HCT116 (cell line): Measurements from ENCODE around the gene CD59. TPM values are rescaled to one million over a fixed set of nuclear protein-coding genes. Genes with fewer than 3 reads are reported as not detected.

ENCODE experiments used
- ATAC-seq: fragments of 200-7000 bp; cut with Tn5 transposase; 2 replicates; pipeline ENCODE4 v1.9.1; 2020; ENCODE audit warnings: mild to moderate bottlenecking, moderate library complexity
- BruUV-seq: library from RNA; stranded (reverse); fragments of 400-500 nt; replicated peaks from 2 replicates; lab custom pipeline; 2021; lab: Mats Ljungman, UMichigan
- CTCF ChIA-PET: fragments of 300-600 bp; sonication (Branson Sonifier 250); formaldehyde crosslinking; loops from one replicate; lab custom pipeline; 2021; ENCODE audit warnings: antibody characterized with exemption; lab: Charles Lee
- POLR2A ChIA-PET: fragments of 300-600, 350-600 bp; sonication (Branson Sonifier 250); formaldehyde crosslinking; loops from one replicate; lab custom pipeline; 2021; ENCODE audit warnings: antibody characterized with exemption; lab: Charles Lee
- RAD21 ChIA-PET, 2 experiments: fragments of 300-600 bp; sonication (Branson Sonifier 250); formaldehyde crosslinking; loops; one replicate each; lab custom pipeline; 2023; ENCODE audit warnings: low total read pairs in 2 of 2; ENCODE audit not compliant: uncharacterized antibody in 2 of 2, unreplicated experiment in 2 of 2, low non-redundant PET in 1 of 2; lab: Charles Lee
- DNase-seq: peaks from one replicate; pipeline ENCODE4 v3.0.0-alpha.2; 2010; ENCODE audit warnings: low read depth, low spot score
- H2AFZ ChIP-seq: fragments of 200-600 bp; shearing (Covaris generic), sonication (generic); 2 replicates; pipeline ENCODE4 v1.6.1; 2017; ENCODE audit warnings: low read depth, mixed run types, mixed read lengths, antibody characterized with exemption, low read length; ENCODE audit not compliant: poor library complexity, severe bottlenecking
- H3K27ac ChIP-seq: 2 replicates; pipeline ENCODE4 v1.5.1; 2012; ENCODE audit warnings: low read depth, low read length
- H3K27me3 ChIP-seq: fragments of 200-600 bp; sonication (generic); 2 replicates; pipeline ENCODE4 v1.6.1; 2016; ENCODE audit warnings: mixed run types, low read length, mixed read lengths; ENCODE audit not compliant: insufficient read depth
- H3K36me3 ChIP-seq, 2 experiments: fragments of 200-500 bp in 1 of 2; fragments of 200-600 bp in 1 of 2; sonication (Bioruptor generic) in 1 of 2; sonication (generic) in 1 of 2; 2 replicates each; pipeline versions ENCODE4 v1.5.1 to v1.6.1; 2014 to 2016; ENCODE audit warnings: low read length in 2 of 2, inconsistent platforms in 1 of 2, mixed read lengths in 1 of 2, mixed run types in 1 of 2; ENCODE audit not compliant: insufficient read depth in 2 of 2, control insufficient read depth in 1 of 2
- H3K4me1 ChIP-seq, 2 experiments: fragments of 200-600 bp in 1 of 2; sonication (generic) in 1 of 2; 2 replicates each; pipeline versions ENCODE4 v1.5.1 to v1.6.1; 2012 to 2017; ENCODE audit warnings: low read length in 2 of 2, inconsistent platforms in 1 of 2, mild to moderate bottlenecking in 1 of 2, mixed read lengths in 1 of 2, mixed run types in 1 of 2, moderate library complexity in 1 of 2; ENCODE audit not compliant: insufficient read depth in 2 of 2, control insufficient read depth in 1 of 2
- H3K4me2 ChIP-seq: fragments of 200-600 bp; sonication (generic); 2 replicates; pipeline ENCODE4 v1.6.1; 2017; ENCODE audit warnings: mixed run types, low read length, mixed read lengths
- H3K4me3 ChIP-seq, 2 experiments: fragments of 200-600 bp in 1 of 2; sonication (generic) in 1 of 2; replicated peaks in 1 of 2; 2 replicates each; pipeline ENCODE4 v1.5.1; 2011 to 2016; ENCODE audit warnings: low read length in 2 of 2, control low read depth in 1 of 2, low read depth in 1 of 2, mild to moderate bottlenecking in 1 of 2, mixed read lengths in 1 of 2, mixed run types in 1 of 2
- H3K79me2 ChIP-seq: fragments of 200-600 bp; sonication (generic); 2 replicates; pipeline ENCODE4 v1.6.1; 2017; ENCODE audit warnings: mild to moderate bottlenecking, mixed run types, low read length, moderate library complexity, mixed read lengths; ENCODE audit not compliant: insufficient read depth
- H3K9ac ChIP-seq: fragments of 200-600 bp; sonication (generic); 2 replicates; pipeline ENCODE4 v1.6.1; 2016; ENCODE audit warnings: low read length, mixed read lengths
- H3K9me2 ChIP-seq: fragments of 200-600 bp; sonication (generic), shearing (Covaris generic); 2 replicates; pipeline ENCODE4 v1.6.1; 2017; ENCODE audit warnings: mixed run types, mild to moderate bottlenecking, moderate library complexity; ENCODE audit not compliant: insufficient read depth
- H3K9me3 ChIP-seq, 2 experiments: fragments of 200-500 bp in 1 of 2; fragments of 200-600 bp in 1 of 2; sonication (Bioruptor generic) in 1 of 2; sonication (generic) in 1 of 2; 2 replicates each; pipeline ENCODE4 v1.6.1; 2014 to 2017; ENCODE audit warnings: low read length in 2 of 2, mixed read lengths in 2 of 2, inconsistent platforms in 1 of 2, low read depth in 1 of 2, mild to moderate bottlenecking in 1 of 2, mixed run types in 1 of 2, moderate library complexity in 1 of 2; ENCODE audit not compliant: control insufficient read depth in 1 of 2, insufficient read depth in 1 of 2
- H4K20me1 ChIP-seq: fragments of 200-600 bp; sonication (generic), shearing (Covaris generic); 2 replicates; pipeline ENCODE4 v1.6.1; 2017; ENCODE audit warnings: mixed run types, mild to moderate bottlenecking, moderate library complexity; ENCODE audit not compliant: insufficient read depth
- CBX3 ChIP-seq: IDR thresholded peaks from 2 replicates; pipeline ENCODE4 v1.6.1; 2012; ENCODE audit warnings: low read depth
- EGR1 ChIP-seq: IDR thresholded peaks from 2 replicates; pipeline ENCODE4 v1.6.1; 2012; ENCODE audit warnings: low read depth
- POLR2A ChIP-seq: IDR thresholded peaks from 2 replicates; pipeline ENCODE4 v1.7.0; 2011; ENCODE audit warnings: borderline replicate concordance; ENCODE audit not compliant: insufficient read depth, insufficient read length; ENCODE audit errors: extremely low read depth
- POLR2AphosphoS5 ChIP-seq: IDR thresholded peaks from 2 replicates; pipeline ENCODE4 v1.6.1; 2011; ENCODE audit warnings: mild to moderate bottlenecking, low read depth, low read length, moderate library complexity
- SIN3A ChIP-seq: IDR thresholded peaks from 2 replicates; pipeline ENCODE4 v1.6.1; 2012; ENCODE audit warnings: low read depth
- SP1 ChIP-seq: IDR thresholded peaks from 2 replicates; pipeline ENCODE4 v1.6.1; 2012; ENCODE audit warnings: low read depth
- TCF7L2 ChIP-seq: IDR thresholded peaks from 2 replicates; pipeline ENCODE4 v1.7.0; 2011; ENCODE audit warnings: borderline replicate concordance, inconsistent platforms; ENCODE audit not compliant: insufficient read depth, insufficient read length; ENCODE audit errors: extremely low read depth
- YY1 ChIP-seq: IDR thresholded peaks from 2 replicates; pipeline ENCODE4 v1.6.1; 2011; ENCODE audit warnings: low read length, low read depth, moderate library complexity, mild to moderate bottlenecking; ENCODE audit not compliant: insufficient replicate concordance; ENCODE audit errors: extremely low read depth
- ZFX ChIP-seq: fragments of 450-650 bp; IDR thresholded peaks from 2 replicates; pipeline ENCODE4 v1.6.1; 2017
- intact Hi-C: fragments of 100-400 bp; cut with micrococcal nuclease; formaldehyde crosslinking; loops from 2 replicates; pipeline ENCODE4 v1.10.0; 2022
- total RNA-seq: library from RNA; stranded (reverse); gene quantifications from one replicate; pipeline ENCODE4 v1.2.1, GENCODE V29; 2021; ENCODE audit not compliant: unreplicated experiment

The CD59 gene
- total RNA-seq, 1 experiment from 2014 or later, result 122 TPM

DNA sequence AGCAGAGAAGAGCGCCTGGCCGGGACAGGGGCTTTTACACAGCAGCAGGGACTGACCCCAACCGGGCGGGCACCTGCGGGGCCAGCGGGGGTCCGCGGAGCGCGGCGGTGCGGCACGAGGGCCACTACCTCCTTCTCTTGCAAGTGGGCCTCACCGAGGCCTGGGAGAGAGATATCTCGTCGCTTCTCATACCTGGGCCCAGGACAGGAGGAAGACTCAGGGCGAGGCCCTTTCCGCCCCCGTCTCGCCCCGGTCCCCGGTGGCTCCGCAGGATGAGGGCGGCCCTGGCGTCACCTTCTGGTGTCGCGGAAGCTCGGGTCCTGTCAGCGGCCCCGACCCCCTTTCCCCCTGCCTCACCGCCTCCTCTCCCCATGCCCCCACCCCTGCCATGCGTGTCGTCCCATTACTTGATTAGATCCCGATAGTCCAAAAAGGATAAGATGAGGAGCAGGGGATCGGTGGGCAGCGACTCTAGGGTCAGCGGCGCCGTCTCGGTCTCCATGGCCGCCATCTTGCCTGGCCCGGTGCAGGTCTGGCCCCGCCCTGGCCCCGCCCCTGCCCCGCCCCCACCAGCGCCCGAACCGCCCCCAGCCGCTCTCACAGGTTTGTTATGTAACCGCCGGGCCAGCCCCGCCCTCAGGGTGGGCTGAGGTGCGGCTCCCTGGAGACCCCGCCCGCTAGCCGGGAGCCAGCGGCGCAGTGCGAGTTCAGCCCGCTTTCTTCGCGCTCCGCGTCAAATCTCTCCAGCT is 37.9 kb upstream of the CD59 start, which contains the start of gene FBXO3:
Gene FBXO3 (minus strand): TSS at position 534 of the 749 bp plus-strand sequence. CDS start 23 bp downstream, at position 511.
- peak within 1 kb of the TSS; percentile 79 for H3K4me2 ChIP-seq
- TSS peak; percentile 34 for BruUV-seq
- no peak for TF ChIP-seq EGR1
- TF ChIP-seq POLR2AphosphoS5, result peak; percentile 85
- peak; percentile 33; the same call in 1 of the 2 replicates for TF ChIP-seq SP1
- peak; percentile 36; the same call in 1 of the 2 replicates for TF ChIP-seq SIN3A
- TF ChIP-seq POLR2A, result peak; percentile 57
- no peak for TF ChIP-seq CBX3
- no peak for TF ChIP-seq TCF7L2
- peak; percentile 67 for TF ChIP-seq ZFX
- peak; percentile 92 for TF ChIP-seq YY1
- H3K4me1 ChIP-seq, result peaks cover 7 to 31% of the 10 kb centered on the region in 2 experiments; a peak in 3 of 4 replicates
- intact Hi-C loops, result no loop called here
- CTCF ChIA-PET, result interaction anchor here (0.7 kb wide), 1 partner anchor 81 kb away, joined by 4 read pairs; no protein-coding TSS in a partner anchor
- H3K27me3 ChIP-seq, result no peaks in the 10 kb centered on the region
- H3K27ac ChIP-seq, result peak within 1 kb of the TSS; percentile 24; the same call in 1 of the 2 replicates
- H3K9me3 ChIP-seq, result no peaks in the 10 kb centered on the region
- H3K36me3 ChIP-seq, result peaks cover 0 to 5% of the 10 kb centered on the region in 2 experiments; a peak in 2 of 4 replicates
- peak within 1 kb of the TSS; percentile 83 for H3K9ac ChIP-seq
- no peaks in the 10 kb centered on the region for H3K9me2 ChIP-seq
- ATAC-seq, result peak; percentile 92
- H3K79me2 ChIP-seq, result peaks cover 18% of the 10 kb centered on the region
- POLR2A ChIA-PET, result no interaction called here
- peak; percentile 40 for DNase-seq
- peak within 1 kb of the TSS; percentile 88 for H2AFZ ChIP-seq
- H3K4me3 ChIP-seq, result peak within 1 kb of the TSS; percentile 82 to 91
- H4K20me1 ChIP-seq, result no peaks in the 10 kb centered on the region; the same call in 1 of the 2 replicates
- RAD21 ChIA-PET, result no interaction called here
